ENCODE data around the gene C12orf57. TPM values are rescaled to one million over a fixed set of nuclear protein-coding genes. Genes with fewer than 3 reads are reported as not detected.
"Not testable (repeated sequence)": the region's sequence is repeated elsewhere in the genome, so short reads cannot be mapped to it uniquely, and the experiment has no call there.

C12orf57 gene
- total and polyA plus RNA-seq, 8 donors = 155 to 621 (median 430) TPM

- peak; percentile 99 for DNase-seq
- no peaks in the 10 kb centered on the region for H3K27me3 ChIP-seq
- H3K36me3 ChIP-seq = peaks cover 0 to 13% (median 12%) of the 10 kb centered on the region in 4 donors
- peak within 1 kb of the TSS; percentile 61 to 82 (median 66) for H3K4me3 ChIP-seq
- peak within 1 kb of the TSS; percentile 53 to 88 (median 86) for H3K27ac ChIP-seq
- intact Hi-C loops (cut with DNase I; ENCODE audit: low total_unique reads) = no loop called here
- no peaks in the 10 kb centered on the region for H3K9me3 ChIP-seq
- WGBS, 5 donors = 3 to 4% (median 4%) methylated on average over 34 of the region's 34 CpGs
- H3K4me1 ChIP-seq = peaks cover 11 to 24% (median 23%) of the 10 kb centered on the region in 4 donors
- TF ChIP-seq POLR2AphosphoS5 (IDR thresholded peaks at IDR 0.05) = peak; percentile 68 to 88 (median 73)
- TF ChIP-seq, protein P1, sequence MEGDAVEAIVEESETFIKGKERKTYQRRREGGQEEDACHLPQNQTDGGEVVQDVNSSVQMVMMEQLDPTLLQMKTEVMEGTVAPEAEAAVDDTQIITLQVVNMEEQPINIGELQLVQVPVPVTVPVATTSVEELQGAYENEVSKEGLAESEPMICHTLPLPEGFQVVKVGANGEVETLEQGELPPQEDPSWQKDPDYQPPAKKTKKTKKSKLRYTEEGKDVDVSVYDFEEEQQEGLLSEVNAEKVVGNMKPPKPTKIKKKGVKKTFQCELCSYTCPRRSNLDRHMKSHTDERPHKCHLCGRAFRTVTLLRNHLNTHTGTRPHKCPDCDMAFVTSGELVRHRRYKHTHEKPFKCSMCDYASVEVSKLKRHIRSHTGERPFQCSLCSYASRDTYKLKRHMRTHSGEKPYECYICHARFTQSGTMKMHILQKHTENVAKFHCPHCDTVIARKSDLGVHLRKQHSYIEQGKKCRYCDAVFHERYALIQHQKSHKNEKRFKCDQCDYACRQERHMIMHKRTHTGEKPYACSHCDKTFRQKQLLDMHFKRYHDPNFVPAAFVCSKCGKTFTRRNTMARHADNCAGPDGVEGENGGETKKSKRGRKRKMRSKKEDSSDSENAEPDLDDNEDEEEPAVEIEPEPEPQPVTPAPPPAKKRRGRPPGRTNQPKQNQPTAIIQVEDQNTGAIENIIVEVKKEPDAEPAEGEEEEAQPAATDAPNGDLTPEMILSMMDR (IDR thresholded peaks at IDR 0.05) = no peak
Measured at GRCh38 chr12:6904280-6905276, 39.2 kb upstream of the C12orf57 start, which contains the start of gene LRRC23. Gene LRRC23 (plus strand): TSS chr12:6904822. CDS start chr12:6905634, 812 bp downstream.

DNA sequence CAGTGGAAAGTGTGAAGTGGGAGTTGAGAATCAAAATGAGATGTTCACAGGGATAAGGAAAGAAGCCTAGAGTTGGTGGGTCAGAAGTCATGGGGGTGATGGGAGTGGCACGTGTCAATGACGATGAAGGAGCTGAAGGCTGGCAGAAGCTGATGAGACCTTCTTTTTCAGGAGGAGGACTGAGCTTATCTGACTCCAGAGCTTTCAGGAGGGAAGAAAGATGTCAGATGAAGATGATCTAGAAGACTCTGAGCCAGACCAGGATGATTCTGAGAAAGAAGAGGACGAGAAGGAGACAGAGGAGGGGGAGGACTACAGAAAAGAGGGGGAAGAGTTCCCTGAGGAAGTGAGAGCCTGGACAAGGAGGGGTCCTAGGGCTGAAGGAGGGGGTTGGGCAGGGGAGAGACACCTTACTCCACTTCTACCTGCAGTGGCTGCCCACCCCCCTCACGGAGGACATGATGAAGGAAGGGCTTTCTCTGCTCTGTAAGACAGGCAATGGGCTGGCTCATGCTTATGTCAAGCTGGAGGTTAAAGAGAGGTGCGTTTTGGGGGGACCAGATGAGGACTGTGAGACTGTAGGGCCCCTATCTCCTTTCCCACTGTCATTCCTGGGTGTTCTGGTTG, 38.3 kb upstream of the C12orf57 start:
- intact Hi-C loops (cut with DNase I; ENCODE audit: low total_unique reads) = no loop called here
- H3K36me3 ChIP-seq = peaks cover 0 to 13% (median 12%) of the 10 kb centered on the region in 4 donors
- WGBS, 5 donors = 57 to 69% (median 65%) methylated on average over 5 of the region's 5 CpGs
- peak overlapping the region; percentile 61 to 82 (median 66) for H3K4me3 ChIP-seq
- H3K27ac ChIP-seq = peak overlapping the region; percentile 53 to 88 (median 86)
- H3K9me3 ChIP-seq = no peaks in the 10 kb centered on the region
- H3K27me3 ChIP-seq = no peaks in the 10 kb centered on the region
- peaks cover 11 to 17% (median 15%) of the 10 kb centered on the region in 4 donors for H3K4me1 ChIP-seq
- TF ChIP-seq POLR2AphosphoS5 (IDR thresholded peaks at IDR 0.05) = no peak
- TF ChIP-seq EP300 (IDR thresholded peaks at IDR 0.05) = no peak
- TF ChIP-seq POLR2A (IDR thresholded peaks at IDR 0.05) = no peak
- TF ChIP-seq, protein P1 (IDR thresholded peaks at IDR 0.05) = no peak
- DNase-seq = no peak

- DNase-seq; H3K27ac ChIP-seq; H3K9me3 ChIP-seq; H3K4me3 ChIP-seq; intact Hi-C loops (cut with DNase I; ENCODE audit: low total_unique reads); H3K27me3 ChIP-seq: not testable (repeated sequence)
- 91 to 98% (median 96%) methylated on average over 6 to 11 of the region's 11 CpGs for WGBS, 5 donors
- peaks cover 0 to 13% (median 12%) of the 10 kb centered on the region in 4 donors for H3K36me3 ChIP-seq
- H3K4me1 ChIP-seq = peaks cover 11 to 17% (median 15%) of the 10 kb centered on the region in 4 donors
Measured at GRCh38 chr12:6908141-6908540, 35.7 kb upstream of the C12orf57 start.

- intact Hi-C loops (cut with DNase I; ENCODE audit: low total_unique reads) = no loop called here
- peaks cover 0 to 20% (median 11%) of the 10 kb centered on the region in 3 donors for H3K27me3 ChIP-seq
- no peaks in the 10 kb centered on the region for H3K9me3 ChIP-seq
- no peak overlapping the region for H3K27ac ChIP-seq
- 87 to 95% (median 90%) methylated on average over 4 of the region's 4 CpGs for WGBS, 5 donors
- no peak overlapping the region for H3K4me3 ChIP-seq
- peaks cover 12 to 22% (median 19%) of the 10 kb centered on the region in 4 donors for H3K4me1 ChIP-seq
- peaks cover 0 to 13% (median 12%) of the 10 kb centered on the region in 4 donors for H3K36me3 ChIP-seq
- no peak for DNase-seq
- no peak for TF ChIP-seq POLR2AphosphoS5 (IDR thresholded peaks at IDR 0.05)
- TF ChIP-seq POLR2A (IDR thresholded peaks at IDR 0.05) = no peak
- no peak for TF ChIP-seq EP300 (IDR thresholded peaks at IDR 0.05)
- TF ChIP-seq, protein P1 (IDR thresholded peaks at IDR 0.05) = no peak
Measured at GRCh38 chr12:6909421-6910145, 34.2 kb upstream of the C12orf57 start.
